HG03442 (cell line): ENCODE data around the gene ASTN2.

ENCODE experiments used
- ATAC-seq: cut with Tn5 transposase; IDR thresholded peaks from one replicate; pipeline ENCODE4 v1.9.1; 2021; ENCODE audit warnings: mild to moderate bottlenecking, moderate library complexity; ENCODE audit not compliant: unreplicated experiment

Gene ASTN2

DNA sequence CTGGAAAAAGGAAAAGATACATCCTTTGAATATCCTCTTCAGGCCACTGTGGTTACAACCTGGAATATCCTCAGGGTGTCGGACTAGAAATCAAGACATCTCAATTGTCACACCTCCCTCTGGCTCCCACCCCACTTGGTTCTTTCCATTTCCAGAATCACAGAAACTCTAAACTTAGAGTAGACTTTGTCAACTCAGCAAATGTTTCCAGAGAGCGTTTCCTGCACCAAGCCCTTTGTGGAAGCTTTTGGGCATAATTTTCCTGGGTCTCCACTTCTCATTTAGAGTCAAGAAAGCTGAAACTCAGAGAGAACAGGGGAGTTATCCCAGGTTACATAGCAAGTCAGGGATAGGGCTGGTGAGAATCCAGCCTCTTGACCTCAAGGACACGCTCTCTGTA lies 108.8 kb downstream of the ASTN2 start:
- ATAC-seq, result no peak

DNA sequence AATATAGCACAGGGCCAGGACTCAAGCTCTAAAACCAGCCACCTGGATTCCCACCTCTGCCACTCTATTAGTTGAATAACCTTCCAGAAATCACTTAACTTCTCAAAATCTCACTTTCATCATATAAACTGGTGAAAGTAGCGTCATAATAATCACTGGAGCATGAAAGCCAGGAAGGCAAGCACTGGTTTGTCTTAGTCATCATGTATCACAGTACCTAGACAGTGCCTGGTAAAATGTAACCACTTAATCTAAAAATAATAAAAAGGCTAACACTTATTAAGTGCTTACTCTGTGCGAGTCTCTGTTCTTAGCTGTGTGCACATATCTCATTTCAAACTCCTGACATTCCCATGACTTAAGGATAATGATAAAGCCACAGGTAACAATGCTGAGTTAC lies 109.4 kb downstream of the ASTN2 start:
- no peak for ATAC-seq

DNA sequence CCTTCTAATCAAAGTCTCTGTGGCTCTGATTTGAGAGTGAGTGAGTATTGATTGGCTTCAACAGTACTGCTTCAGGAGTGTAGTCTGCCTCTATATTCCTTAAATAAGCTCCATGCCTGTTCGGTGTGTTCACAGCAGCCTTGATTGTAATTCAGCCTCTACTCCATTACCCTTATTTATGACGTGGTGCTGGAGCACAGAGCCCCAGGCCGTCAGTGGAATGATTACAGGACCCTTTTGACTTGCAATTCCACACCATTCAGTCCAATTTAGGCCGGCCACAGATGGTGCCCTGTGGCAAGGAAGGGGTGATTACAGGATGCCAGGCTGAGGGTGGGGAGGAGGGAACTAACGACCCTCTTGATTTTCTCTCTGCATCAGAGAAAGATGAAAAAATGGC lies 110.3 kb downstream of the ASTN2 start:
- no peak for ATAC-seq

DNA sequence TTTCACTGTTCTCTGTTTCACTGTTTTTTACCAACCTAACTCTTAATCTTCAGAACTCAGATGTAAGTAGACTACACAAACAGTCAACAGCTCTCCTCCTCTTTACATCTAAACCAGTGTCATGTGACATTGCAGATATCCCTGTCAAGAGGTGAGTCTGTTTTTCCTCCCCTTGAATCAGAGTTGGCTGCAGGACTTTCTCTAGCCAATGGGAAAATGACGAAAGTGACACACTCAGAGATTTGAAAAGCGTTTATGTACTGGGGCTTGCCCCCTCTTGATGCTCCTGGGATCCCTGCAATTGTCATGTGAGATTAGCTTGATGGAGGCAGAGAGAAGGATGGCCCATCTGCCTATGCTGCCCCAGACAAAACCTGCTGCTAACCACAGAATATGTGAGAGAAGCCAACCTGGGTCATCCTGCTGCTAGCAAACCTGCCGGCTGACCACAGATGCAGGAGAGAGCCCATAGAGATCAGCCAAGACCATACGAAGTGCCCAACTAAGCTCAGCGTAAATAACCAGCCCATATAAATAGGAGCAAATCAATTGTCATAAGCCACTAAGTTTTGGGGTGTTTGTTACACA lies 111.1 kb downstream of the ASTN2 start:
- ATAC-seq, result no peak

DNA sequence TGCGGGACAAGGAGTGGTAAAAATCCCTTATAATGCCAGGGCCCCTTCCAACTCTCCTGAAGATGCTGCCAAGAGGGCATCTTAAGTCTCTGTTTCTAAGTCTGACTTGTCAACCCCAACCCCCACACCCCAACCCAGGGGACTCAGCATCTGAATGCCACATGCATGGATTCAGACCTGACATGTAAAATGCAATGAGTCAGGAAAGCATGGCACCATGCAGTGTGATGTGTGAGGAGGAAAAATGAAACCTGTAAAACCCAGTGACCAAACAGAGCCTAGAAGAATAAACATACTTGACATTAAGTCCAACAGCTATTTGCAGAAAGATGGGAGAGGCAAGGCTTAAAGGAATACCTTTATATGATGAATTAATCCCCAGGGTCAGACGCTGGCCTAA lies 112.4 kb downstream of the ASTN2 start:
- no peak for ATAC-seq

DNA sequence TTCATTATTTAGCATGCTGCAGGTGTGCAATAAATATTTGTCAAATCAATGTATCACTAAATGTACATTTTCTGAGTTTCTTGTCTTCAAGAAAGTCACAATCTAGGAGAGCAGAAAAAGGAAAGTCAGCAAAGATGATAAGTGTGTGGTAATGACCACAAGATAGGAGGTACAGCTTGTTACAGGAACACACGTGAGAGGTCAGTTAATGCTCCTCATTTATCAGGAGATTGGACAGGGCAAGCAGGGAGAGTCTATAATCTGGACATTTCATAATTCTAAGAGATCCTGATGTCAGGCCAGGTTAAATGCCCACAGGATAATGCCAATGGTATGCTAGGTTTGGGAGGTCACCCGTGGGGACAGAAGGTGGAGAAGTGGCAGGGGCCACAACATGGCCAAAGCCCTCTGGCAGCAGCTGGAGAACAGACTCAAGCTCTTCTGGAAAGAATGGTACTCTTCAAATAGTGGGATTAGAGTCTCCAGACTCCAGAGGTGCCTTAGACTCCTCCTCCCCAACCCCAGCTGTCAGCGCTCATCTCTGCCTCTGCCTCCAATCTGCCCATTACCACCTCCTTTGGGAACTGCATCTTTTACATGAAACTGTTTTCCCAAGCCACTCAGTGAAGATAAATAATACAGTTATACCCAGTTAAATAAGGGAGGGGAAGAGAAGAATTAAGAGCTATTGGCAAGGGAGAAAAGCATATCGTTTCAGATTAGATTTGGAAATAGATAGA lies 114.3 kb downstream of the ASTN2 start:
- no peak for ATAC-seq

- no peak for ATAC-seq
Measured at GRCh38 chr9:117296453-117296852, 118.4 kb downstream of the ASTN2 start.

- no peak for ATAC-seq
Measured at GRCh38 chr9:117293206-117294114, 121.4 kb downstream of the ASTN2 start.

GRCh38 chr9:117290856-117291622 lies 123.8 kb downstream of the ASTN2 start:
- no peak for ATAC-seq

DNA sequence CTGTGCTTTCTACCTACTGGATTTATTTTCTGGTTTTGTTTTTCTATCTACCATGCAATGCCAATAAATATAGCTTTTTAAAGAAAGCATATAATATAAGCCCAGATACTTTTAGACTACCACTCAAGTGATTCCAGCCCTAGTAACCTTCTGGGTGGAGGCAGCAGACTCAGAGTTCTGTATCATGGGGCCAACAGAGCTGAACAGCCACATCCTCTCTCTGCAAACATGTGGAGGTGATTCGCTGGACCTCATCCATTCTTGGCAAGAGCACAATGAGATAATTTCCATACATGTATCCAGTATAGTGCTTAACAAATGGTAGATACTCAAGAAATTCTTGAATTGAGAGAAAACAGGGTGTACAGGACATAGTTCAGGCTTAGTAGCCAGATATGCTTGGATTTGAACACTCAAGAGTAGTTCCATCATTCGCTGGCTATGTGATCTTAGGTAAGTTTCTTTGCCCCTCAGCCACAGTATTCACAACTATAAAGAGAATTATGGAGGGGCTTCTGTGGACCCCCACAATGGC lies 124.5 kb downstream of the ASTN2 start:
- ATAC-seq, result no peak

- ATAC-seq, result no peak
Measured at GRCh38 chr9:117286245-117286644, 128.6 kb downstream of the ASTN2 start.

DNA sequence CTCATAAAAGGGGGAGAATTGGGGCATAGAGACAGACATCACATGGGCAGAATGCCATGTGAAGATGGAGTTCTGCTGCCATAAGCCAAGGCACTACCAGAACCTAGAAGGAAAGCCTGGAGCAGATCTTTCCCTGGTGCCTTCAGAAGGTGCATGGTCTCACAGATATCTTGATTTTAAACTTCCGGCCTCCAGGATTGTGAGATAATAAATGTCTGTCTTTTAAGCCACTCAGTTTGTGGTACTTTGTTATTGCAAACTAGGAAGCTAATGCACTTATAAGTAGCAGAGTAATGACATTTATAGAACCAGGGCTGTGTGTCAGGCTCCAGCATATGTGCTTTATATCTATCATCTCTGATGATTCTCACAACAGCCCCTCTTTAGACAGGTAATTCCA lies 130.4 kb downstream of the ASTN2 start:
- ATAC-seq, result no peak

DNA sequence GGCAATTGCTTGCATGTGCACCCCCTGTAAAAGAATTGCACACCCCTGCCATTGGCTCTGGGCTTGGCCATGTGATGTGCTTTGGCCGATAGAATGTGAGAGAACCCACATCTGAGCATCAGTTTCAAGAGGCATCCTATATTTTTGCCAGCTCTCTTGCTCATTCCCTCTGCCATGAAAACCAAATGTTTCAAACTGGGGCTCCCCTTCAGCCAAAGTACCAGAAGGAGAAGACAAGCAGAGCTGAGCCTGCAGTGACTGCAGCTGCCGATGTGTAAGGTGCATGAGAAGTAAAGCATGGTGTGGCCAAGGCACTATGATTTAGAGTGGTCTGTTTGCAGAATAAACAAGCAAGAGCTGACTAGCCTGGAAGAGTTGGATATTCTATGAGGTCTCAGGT lies 132.3 kb downstream of the ASTN2 start:
- no peak for ATAC-seq

DNA sequence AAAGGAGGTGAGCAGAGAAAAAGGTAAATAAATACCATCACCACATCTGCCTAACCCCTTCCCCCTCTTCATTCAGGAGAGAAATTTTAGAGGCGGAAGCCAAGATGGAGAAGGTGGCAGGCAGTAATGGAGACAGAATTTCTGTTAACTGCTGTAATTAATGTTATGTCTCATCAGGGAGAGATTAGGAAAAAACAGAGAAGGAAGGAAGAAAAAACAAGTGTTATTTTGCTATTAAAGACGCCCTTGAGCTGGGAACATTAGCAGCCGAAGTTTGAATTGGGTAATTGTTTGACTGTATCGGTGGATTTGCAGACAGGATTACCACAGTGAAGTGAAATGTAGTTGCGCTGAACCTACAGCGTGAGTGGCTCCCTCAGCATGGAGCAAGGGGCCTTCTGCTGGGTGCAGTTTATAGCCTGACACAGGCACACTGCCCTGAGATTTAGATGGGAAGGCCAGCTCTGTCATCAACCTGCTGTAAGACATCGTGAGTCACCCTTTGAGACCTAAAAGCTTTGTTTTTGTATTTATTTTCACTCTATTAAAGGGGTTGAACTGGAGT lies 136.3 kb downstream of the ASTN2 start:
- ATAC-seq, result no peak

GRCh38 chr9:117278020-117278419 lies 136.8 kb downstream of the ASTN2 start:
- ATAC-seq, result no peak

DNA sequence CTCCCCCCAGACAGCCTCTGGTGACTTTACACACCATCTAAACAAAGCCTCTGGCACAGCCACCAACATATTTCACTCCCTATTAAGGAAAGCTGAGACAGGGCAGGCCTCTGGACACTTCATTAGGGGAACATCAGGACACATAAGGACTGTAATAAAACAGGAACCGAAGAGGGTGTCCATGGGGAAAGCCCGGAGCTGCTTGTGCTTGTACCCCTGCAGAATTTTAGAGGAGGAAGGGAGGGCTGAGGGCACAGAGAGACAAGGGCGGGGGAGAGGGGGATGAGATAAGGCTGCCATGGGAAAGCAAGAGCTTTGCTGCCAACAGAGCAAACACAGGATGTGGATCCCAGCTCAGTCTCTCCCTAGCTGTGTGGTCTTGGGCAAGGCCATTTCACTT lies 138.4 kb downstream of the ASTN2 start:
- ATAC-seq, result no peak

DNA sequence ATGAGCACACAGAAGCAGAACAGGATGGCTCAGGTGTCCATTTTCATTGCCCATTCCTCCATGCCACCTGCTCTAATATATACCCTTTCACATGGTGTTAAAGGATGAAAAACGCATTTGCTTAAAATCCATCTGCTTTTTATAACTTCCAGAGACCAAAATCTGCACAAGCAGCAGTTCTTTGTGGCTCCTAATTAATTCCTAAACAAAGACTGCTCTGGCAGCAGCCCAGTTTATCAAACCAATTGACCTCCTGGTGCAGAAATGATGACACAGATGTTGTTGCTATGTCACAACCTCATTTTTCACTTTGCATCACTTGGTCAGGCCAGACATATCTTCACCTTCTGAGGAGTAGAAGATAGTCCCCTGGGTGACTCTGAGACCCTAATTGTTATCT lies 141.2 kb downstream of the ASTN2 start:
- no peak for ATAC-seq

DNA sequence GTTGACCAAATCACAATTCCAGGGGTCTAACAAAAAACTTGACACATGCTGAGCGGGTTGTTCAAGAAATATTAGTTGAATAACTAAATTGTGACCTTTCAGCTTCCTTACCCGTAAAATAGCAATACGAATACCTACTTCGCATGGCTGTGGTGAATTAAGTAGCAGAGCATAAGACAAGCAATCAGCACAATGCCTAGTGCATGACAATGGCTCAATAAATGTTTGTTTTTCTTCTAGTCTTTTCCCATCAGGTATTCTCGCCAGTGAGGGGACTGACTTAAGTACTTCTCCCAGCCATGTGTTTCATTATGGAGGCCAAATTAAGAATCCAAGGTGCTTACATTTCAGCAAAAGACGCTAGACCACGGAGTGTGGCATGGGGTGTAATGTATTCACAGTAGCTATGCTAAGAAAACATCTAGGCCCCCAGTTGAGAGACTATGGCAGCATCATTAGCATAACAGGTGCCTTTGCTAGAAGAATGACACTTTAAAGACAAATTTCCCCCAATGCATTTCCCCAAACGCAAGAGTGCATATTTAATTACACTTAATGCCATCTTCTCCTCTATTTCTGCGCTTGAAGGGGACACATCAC lies 145.9 kb downstream of the ASTN2 start:
- no peak for ATAC-seq

GRCh38 chr9:117266855-117267497 lies 147.9 kb downstream of the ASTN2 start:
- ATAC-seq, result no peak

- ATAC-seq, result no peak
Measured at GRCh38 chr9:117265253-117265652, 149.6 kb downstream of the ASTN2 start.
